OCI-LY1 (cell line): ENCODE data around the gene PITPNM3.

Experiments used
- CTCF ChIP-seq: fragments of 200-600 bp; sonication (generic), shearing (Covaris generic); IDR thresholded peaks from 2 replicates; pipeline ENCODE4 v1.5.1; 2017; ENCODE audit warnings: mild to moderate bottlenecking, antibody characterized with exemption, low read length, moderate library complexity, mixed read lengths
- EZH2 ChIP-seq: fragments of 200-600 bp; sonication (generic), shearing (Covaris generic); IDR thresholded peaks from 2 replicates; pipeline ENCODE4 v1.8.0; 2017; ENCODE audit warnings: borderline replicate concordance, mixed run types, mild to moderate bottlenecking, antibody characterized with exemption, low read length, moderate library complexity, mixed read lengths

- TF ChIP-seq CTCF (no peak), EZH2 (no peak)
These were observed 92.5 kb downstream of the PITPNM3 start for GRCh38 chr17:6463616-6464445.
